ENCODE results near the gene GIPC2. TPM values are rescaled to one million over a fixed set of nuclear protein-coding genes. Genes with fewer than 3 reads are reported as not detected.
"Not testable (repeated sequence)": the region's sequence is repeated elsewhere in the genome, so short reads cannot be mapped to it uniquely, and the experiment has no call there.

The GIPC2 gene
- total RNA-seq, 2 donors from 2014 or later, result 0.32 to 0.62 TPM

DNA sequence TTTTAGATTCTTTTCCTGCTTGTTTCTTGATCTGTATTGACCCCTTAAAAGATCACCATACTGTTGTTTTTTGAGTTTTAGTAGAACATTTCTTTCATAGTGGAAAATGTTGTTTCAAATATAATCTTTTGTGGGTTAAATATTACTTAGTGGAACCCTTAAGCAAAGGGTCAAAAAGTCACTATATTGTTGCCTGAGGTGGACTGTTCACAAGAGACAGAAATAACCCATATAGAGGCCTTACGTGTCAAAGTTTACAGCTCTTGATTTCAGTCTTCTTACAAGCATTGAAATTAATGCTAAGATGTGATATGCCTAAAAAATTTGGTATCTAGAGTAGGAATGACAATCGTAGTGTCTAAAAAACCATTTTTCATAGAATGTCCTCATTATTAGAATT, 34.7 kb upstream of the GIPC2 start:
- no peaks in the 10 kb centered on the region for H3K9me3 Mint-ChIP-seq
- no peak overlapping the region for H3K27ac Mint-ChIP-seq
- H3K4me3 Mint-ChIP-seq, result no peak overlapping the region
- no peak for ATAC-seq (replicated peaks in 1 of 2)
- DNase-seq, result no peak
- H3K27me3 Mint-ChIP-seq (ENCODE audit: low read depth), result no peaks in the 10 kb centered on the region
- peaks cover 43% of the 10 kb centered on the region for H3K4me1 Mint-ChIP-seq (ENCODE audit: low read depth)
- peaks cover 0 to 6% of the 10 kb centered on the region in 2 donors for H3K36me3 Mint-ChIP-seq (ENCODE audit: insufficient read depth in 2 of 2)

GRCh38 chr1:78015148-78015547, 30.6 kb upstream of the GIPC2 start:
- Mint-ChIP-seq H3K27ac (no peak overlapping the region), H3K4me3 (no peak overlapping the region), H3K36me3 (ENCODE audit: insufficient read depth in 2 of 2) (peaks cover 1 to 6% of the 10 kb centered on the region in 2 donors), H3K27me3 (ENCODE audit: low read depth) (no peaks in the 10 kb centered on the region), H3K4me1 (ENCODE audit: low read depth) (peaks cover 9% of the 10 kb centered on the region), H3K9me3 (no peaks in the 10 kb centered on the region)
- ATAC-seq (replicated peaks in 1 of 2) (no peak), DNase-seq (no peak)

GRCh38 chr1:78019024-78019423, 26.7 kb upstream of the GIPC2 start:
- H3K4me1 Mint-ChIP-seq (ENCODE audit: low read depth), result no peaks in the 10 kb centered on the region
- H3K27ac Mint-ChIP-seq, result no peak overlapping the region
- DNase-seq (no peak), ATAC-seq (replicated peaks in 1 of 2) (no peak)
- H3K9me3 Mint-ChIP-seq, result peaks cover 0 to 1% of the 10 kb centered on the region in 2 donors
- no peak overlapping the region for H3K4me3 Mint-ChIP-seq
- peaks cover 0 to 1% of the 10 kb centered on the region in 2 donors for H3K36me3 Mint-ChIP-seq (ENCODE audit: insufficient read depth in 2 of 2)
- H3K27me3 Mint-ChIP-seq (ENCODE audit: low read depth), result no peaks in the 10 kb centered on the region

GRCh38 chr1:78021134-78021533, 24.6 kb upstream of the GIPC2 start:
- not testable (repeated sequence) for H3K27me3 Mint-ChIP-seq (ENCODE audit: low read depth); H3K4me3 Mint-ChIP-seq; H3K36me3 Mint-ChIP-seq (ENCODE audit: insufficient read depth in 2 of 2); H3K27ac Mint-ChIP-seq; ATAC-seq (replicated peaks in 1 of 2); H3K9me3 Mint-ChIP-seq; H3K4me1 Mint-ChIP-seq (ENCODE audit: low read depth); DNase-seq

- Mint-ChIP-seq H3K4me3 (no peak overlapping the region), H3K4me1 (ENCODE audit: low read depth) (no peaks in the 10 kb centered on the region), H3K27me3 (ENCODE audit: low read depth) (peaks cover 20% of the 10 kb centered on the region), H3K27ac (no peak overlapping the region), H3K9me3 (no peaks in the 10 kb centered on the region), H3K36me3 (ENCODE audit: insufficient read depth in 2 of 2) (no peaks in the 10 kb centered on the region)
- no peak for ATAC-seq (replicated peaks in 1 of 2)
- no peak for DNase-seq
These were observed 16.0 kb upstream of the GIPC2 start for GRCh38 chr1:78029793-78030192.

GRCh38 chr1:78032996-78033796, 12.6 kb upstream of the GIPC2 start:
- no peaks in the 10 kb centered on the region for H3K4me1 Mint-ChIP-seq (ENCODE audit: low read depth)
- no peaks in the 10 kb centered on the region for H3K36me3 Mint-ChIP-seq (ENCODE audit: insufficient read depth in 2 of 2)
- H3K27ac Mint-ChIP-seq, result no peak overlapping the region
- ATAC-seq (replicated peaks in 1 of 2) (no peak), DNase-seq (no peak)
- H3K9me3 Mint-ChIP-seq, result no peaks in the 10 kb centered on the region
- no peak overlapping the region for H3K4me3 Mint-ChIP-seq
- H3K27me3 Mint-ChIP-seq (ENCODE audit: low read depth), result peaks cover 20% of the 10 kb centered on the region

DNA sequence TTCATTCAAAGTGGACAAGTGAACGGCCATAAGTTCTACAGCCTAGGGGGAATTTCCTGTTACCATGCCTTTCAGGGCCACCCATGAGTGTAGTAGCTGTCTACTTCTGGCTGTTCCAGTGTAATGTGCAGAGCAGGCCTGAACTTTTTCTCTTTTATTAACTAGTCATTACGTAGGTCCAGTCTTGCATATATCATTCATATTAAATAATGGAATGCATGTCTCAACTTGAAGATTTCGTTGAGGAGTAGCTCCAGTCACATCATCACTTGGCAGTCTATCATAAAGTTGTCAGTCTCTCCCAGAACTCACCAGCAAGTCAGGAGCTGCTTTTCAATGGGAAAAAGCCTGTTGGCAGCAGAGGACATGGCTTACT, 12.0 kb upstream of the GIPC2 start:
- no peaks in the 10 kb centered on the region for H3K4me1 Mint-ChIP-seq (ENCODE audit: low read depth)
- peaks cover 20% of the 10 kb centered on the region for H3K27me3 Mint-ChIP-seq (ENCODE audit: low read depth)
- no peak overlapping the region for H3K27ac Mint-ChIP-seq
- DNase-seq (no peak), ATAC-seq (replicated peaks in 1 of 2) (no peak)
- H3K36me3 Mint-ChIP-seq (ENCODE audit: insufficient read depth in 2 of 2), result no peaks in the 10 kb centered on the region
- H3K9me3 Mint-ChIP-seq, result no peaks in the 10 kb centered on the region
- no peak overlapping the region for H3K4me3 Mint-ChIP-seq

- H3K9me3 Mint-ChIP-seq, result no peaks in the 10 kb centered on the region
- H3K27me3 Mint-ChIP-seq (ENCODE audit: low read depth), result peaks cover 20% of the 10 kb centered on the region
- H3K4me3 Mint-ChIP-seq, result no peak overlapping the region
- DNase-seq (no peak), ATAC-seq (replicated peaks in 1 of 2) (no peak)
- no peak overlapping the region for H3K27ac Mint-ChIP-seq
- H3K4me1 Mint-ChIP-seq (ENCODE audit: low read depth), result peaks cover 2% of the 10 kb centered on the region
- H3K36me3 Mint-ChIP-seq (ENCODE audit: insufficient read depth in 2 of 2), result no peaks in the 10 kb centered on the region
These were observed 10.6 kb upstream of the GIPC2 start for GRCh38 chr1:78035121-78035520.

GRCh38 chr1:78036450-78036849, 9.3 kb upstream of the GIPC2 start:
- H3K27ac Mint-ChIP-seq, result no peak overlapping the region
- no peaks in the 10 kb centered on the region for H3K36me3 Mint-ChIP-seq (ENCODE audit: insufficient read depth in 2 of 2)
- no peak for ATAC-seq (replicated peaks in 1 of 2)
- no peaks in the 10 kb centered on the region for H3K9me3 Mint-ChIP-seq
- DNase-seq, result no peak
- H3K27me3 Mint-ChIP-seq (ENCODE audit: low read depth), result peaks cover 20% of the 10 kb centered on the region
- no peak overlapping the region for H3K4me3 Mint-ChIP-seq
- H3K4me1 Mint-ChIP-seq (ENCODE audit: low read depth), result peaks cover 13% of the 10 kb centered on the region

GRCh38 chr1:78038071-78038470, 7.7 kb upstream of the GIPC2 start:
- Mint-ChIP-seq H3K27me3 (ENCODE audit: low read depth) (peaks cover 20% of the 10 kb centered on the region), H3K4me1 (ENCODE audit: low read depth) (peaks cover 13% of the 10 kb centered on the region), H3K9me3 (no peaks in the 10 kb centered on the region), H3K36me3 (ENCODE audit: insufficient read depth in 2 of 2) (no peaks in the 10 kb centered on the region), H3K4me3 (no peak overlapping the region), H3K27ac (no peak overlapping the region)
- ATAC-seq (replicated peaks in 1 of 2) (no peak), DNase-seq (no peak)

DNA sequence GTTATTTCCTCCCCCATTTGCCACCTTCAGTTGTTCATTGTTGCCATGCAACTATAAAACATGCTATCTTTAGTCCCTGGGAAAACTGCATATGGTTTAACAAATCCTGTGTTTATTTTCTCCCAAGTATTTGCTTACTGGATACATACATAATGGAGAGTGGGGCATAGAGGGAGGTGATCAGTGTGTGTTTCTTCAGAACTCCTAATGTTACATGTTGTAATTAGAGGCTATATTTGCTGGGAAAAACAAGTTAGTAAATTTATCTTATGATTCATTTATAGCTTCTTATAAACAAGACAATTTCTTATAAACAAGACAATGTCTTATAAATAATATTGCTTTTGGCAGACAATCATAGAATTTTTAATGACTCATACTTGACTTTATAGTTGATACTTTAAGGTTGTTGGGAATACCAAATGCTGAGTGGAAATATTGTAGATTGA, 7.3 kb upstream of the GIPC2 start:
- H3K4me1 Mint-ChIP-seq (ENCODE audit: low read depth), result peaks cover 13% of the 10 kb centered on the region
- ATAC-seq (replicated peaks in 1 of 2), result no peak
- H3K9me3 Mint-ChIP-seq, result no peaks in the 10 kb centered on the region
- DNase-seq, result no peak
- H3K27ac Mint-ChIP-seq, result no peak overlapping the region
- peaks cover 22% of the 10 kb centered on the region for H3K27me3 Mint-ChIP-seq (ENCODE audit: low read depth)
- H3K4me3 Mint-ChIP-seq, result no peak overlapping the region
- H3K36me3 Mint-ChIP-seq (ENCODE audit: insufficient read depth in 2 of 2), result no peaks in the 10 kb centered on the region

GRCh38 chr1:78040484-78041089, 5.2 kb upstream of the GIPC2 start:
- H3K4me3 Mint-ChIP-seq, result peak overlapping the region; percentile 65 to 89
- peak; percentile 60 to 65 for ATAC-seq (replicated peaks in 1 of 2)
- no peaks in the 10 kb centered on the region for H3K9me3 Mint-ChIP-seq

GRCh38 chr1:78043436-78043835, 2.3 kb upstream of the GIPC2 start:
- ATAC-seq (replicated peaks in 1 of 2) (no peak), DNase-seq (no peak)
- H3K9me3 Mint-ChIP-seq, result no peaks in the 10 kb centered on the region
- no peak overlapping the region for H3K4me3 Mint-ChIP-seq
- H3K27ac Mint-ChIP-seq, result no peak overlapping the region
- H3K27me3 Mint-ChIP-seq (ENCODE audit: low read depth), result peaks cover 52% of the 10 kb centered on the region
- H3K4me1 Mint-ChIP-seq (ENCODE audit: low read depth), result peaks cover 51% of the 10 kb centered on the region
- H3K36me3 Mint-ChIP-seq (ENCODE audit: insufficient read depth in 2 of 2), result no peaks in the 10 kb centered on the region

More at GRCh38 chr1:78040484-78041089, 5.2 kb upstream of the GIPC2 start:
- Mint-ChIP-seq H3K36me3 (ENCODE audit: insufficient read depth in 2 of 2) (no peaks in the 10 kb centered on the region), H3K27ac (peak overlapping the region; percentile 34), H3K27me3 (ENCODE audit: low read depth) (peaks cover 28% of the 10 kb centered on the region), H3K4me1 (ENCODE audit: low read depth) (peaks cover 26% of the 10 kb centered on the region)
- no peak for DNase-seq
